GM19099 (cell line): ENCODE measurements around the gene SMC6.

Experiments
- POLR2A ChIP-seq: IDR thresholded peaks from 3 replicates; pipeline ENCODE4 v1.6.1; 2011; ENCODE audit warnings: low read depth; ENCODE audit not compliant: insufficient read length; ENCODE audit errors: extremely low read depth

SMC6 gene

DNA sequence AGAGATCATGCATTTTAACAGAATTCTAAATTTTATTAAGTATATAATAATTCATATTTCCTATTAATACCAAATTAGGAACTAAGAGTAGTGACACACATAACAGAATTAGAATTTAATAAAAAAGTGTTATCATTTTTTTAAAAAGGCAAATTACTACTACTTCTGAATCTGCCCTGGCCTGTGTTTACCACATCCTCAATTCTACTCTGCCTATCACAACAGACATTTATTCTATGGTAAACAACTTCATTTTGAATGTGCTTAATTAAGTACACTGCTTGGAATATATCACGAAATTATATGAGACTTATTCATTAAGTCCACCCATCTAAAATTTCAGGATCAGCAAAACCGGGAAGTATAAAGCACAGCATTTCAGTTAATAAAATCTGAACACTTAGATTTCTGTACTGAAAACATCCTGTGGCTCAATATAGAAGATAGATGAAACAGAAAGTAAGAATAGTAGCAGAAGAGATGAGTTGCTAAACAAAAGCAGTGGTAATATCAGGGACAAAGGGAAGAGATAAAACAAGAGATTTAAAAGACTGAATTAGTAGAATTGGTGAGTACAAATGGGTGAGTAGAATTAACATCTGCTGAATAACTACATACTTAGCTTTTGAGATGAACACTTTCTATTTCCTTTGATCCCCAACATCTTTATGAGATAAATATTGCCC is 3.7 kb downstream of the SMC6 start:
- no peak for TF ChIP-seq POLR2A

DNA sequence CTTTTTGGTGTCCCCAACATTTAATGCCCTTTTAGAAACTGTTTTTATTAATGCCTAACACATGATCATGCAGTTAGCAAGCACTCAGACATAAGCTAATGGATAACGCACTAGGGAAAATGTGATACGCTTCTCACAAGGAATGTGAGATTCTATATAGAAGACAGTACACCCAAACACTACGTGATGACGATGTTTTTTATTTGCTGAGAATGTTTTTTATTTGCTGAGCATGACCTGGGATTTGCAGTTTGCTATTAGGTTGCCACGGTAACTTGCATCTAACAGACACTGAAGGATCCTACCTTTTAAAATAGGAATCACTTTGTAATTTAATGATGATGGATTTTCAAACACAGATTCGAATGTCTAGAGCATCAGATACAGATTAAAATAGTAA is 4.9 kb downstream of the SMC6 start:
- TF ChIP-seq POLR2A = no peak

DNA sequence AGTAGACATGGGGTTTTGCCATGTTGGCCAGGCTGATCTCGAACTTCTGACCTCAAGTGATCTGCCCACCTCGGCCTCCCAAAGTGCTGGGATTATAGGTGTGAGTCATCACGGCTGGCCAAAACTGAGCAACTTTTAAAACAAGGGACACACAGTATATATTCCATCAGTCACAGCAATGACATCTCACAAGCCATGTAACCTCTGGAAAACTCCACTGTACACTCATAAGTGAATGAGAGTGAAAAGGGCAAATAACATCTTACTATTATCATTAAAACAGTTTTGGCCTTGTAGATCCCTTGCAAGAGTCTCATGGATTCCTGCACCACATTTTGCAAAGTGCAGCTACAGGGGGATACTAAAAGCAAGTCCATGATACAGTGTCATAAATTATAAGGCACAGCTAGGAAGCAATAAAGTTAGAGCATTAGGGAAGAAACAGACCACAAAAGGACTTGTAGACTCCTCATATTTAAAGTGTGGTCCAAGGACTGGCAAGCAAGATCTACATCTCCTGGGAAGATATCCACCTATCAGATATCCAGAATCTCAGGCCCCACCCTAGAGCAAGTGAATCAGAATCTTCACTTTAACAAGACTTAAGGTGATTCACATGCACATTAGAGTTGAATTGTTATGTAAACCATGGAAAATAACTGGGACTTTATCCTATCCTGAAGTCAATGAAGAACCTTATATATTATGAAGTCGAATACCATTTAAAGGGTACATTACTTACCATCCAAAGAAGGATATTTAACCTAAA is 5.7 kb downstream of the SMC6 start:
- no peak for TF ChIP-seq POLR2A

DNA sequence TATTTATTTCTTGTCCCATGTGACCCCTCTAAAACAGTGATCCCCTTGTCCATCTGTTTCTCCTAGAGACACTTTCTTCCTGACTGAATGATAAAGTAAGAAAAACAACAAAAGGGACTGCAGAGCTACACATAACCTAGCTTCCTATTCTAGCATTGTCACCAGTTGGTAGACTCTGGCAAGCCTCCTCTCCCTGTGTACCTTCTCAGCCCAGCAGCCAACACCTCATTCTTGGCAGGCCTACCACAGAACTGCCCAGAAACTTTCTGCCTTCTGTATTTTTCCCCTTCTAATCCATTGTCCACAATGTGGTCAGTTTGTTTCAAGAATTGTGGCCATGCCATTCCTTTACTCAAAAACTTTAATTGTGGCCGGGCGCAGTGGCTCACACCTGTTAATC is 13.4 kb downstream of the SMC6 start:
- no peak for TF ChIP-seq POLR2A

DNA sequence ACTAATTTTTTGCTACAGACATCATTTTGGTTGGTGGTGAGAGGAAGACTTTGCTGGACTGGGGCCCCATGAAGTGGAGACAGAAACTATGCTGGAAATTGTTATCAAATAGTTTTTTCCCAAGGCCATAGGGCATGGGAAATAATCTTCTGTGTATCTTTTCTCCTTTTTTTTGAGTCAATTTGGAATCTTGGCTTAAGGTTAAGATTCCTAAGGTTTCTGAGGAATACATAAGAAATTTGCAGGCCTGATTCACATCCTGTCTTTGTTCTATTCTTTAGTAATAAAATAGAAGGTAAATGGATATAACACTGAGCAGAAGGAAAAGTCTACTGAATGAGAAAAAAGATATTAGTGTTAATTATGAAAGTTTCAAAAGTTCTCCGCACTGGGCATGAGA is 16.6 kb downstream of the SMC6 start:
- TF ChIP-seq POLR2A = no peak

DNA sequence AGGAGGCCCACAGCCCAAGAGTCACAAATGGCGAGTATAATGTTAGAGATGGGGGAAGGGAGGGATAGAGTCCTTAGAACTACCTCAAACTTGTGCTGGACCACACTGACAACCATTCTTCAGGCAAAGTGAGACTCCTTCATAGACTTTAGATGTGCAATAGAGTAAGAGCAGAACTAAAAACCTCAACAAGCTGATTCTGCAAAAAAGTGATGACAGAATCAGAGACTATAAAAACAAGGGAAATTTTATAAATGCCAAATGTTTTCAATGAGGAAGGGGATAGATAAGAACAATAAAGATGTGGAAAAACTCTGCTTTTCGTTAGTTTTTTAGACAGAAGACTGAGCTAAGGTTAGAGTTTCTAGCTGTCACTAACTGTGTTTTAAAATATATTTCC is 17.7 kb downstream of the SMC6 start:
- no peak for TF ChIP-seq POLR2A

DNA sequence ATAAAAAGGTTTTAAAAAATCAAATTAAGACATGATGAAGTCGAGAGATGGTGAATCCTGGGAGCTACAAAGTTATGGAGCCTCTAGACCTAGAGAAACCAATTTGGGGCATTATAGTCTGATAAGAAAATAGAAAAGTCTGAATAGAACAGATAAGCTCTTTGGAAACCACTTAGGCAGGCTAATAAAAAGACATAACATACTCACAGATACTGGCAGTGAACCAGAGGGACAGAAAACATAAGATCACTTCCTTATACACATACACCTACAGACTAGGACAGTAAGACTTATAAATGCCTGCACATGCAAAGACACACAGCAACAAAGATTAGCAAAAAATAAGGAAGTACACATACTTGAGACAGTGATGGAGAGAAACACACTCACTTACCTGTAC is 20.0 kb downstream of the SMC6 start:
- TF ChIP-seq POLR2A = no peak

DNA sequence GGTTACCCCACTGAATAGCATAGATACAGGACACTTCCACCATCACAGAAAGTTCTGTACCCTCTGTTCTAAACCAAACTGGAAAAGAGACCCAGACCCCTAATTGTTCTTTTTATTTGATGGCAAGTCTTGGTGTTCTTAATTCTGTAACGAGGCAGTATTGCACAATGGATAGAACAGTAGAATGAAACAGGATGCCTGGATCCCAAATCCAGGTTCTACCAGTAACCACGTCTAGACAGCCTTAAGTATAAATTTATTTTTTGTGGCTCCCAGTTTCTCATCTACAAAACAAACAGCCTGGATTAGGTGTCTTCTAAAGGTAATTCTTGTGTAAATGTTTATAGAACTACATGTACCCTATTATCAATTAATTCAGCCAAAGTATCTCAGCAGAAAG is 23.7 kb downstream of the SMC6 start:
- TF ChIP-seq POLR2A = no peak

DNA sequence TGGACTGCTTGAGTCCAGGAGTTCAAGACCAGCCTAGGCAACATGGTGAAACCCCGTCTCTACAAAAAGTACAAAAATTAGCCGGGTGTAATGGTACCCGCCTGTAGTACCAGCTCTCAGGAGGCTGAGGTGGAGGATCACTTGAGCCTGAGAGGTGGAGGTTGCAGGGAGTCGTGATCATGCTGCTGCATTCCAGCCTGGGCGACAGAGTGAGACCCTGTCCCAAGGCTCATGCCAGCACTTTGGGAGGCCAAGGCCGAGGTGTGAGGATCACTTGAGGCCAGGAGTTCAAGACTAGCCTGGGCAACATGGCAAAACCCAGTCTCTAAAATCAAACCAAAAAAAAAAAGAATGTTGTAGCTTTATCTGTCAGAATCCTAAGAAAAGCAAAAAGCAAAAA is 25.4 kb downstream of the SMC6 start:
- no peak for TF ChIP-seq POLR2A

DNA sequence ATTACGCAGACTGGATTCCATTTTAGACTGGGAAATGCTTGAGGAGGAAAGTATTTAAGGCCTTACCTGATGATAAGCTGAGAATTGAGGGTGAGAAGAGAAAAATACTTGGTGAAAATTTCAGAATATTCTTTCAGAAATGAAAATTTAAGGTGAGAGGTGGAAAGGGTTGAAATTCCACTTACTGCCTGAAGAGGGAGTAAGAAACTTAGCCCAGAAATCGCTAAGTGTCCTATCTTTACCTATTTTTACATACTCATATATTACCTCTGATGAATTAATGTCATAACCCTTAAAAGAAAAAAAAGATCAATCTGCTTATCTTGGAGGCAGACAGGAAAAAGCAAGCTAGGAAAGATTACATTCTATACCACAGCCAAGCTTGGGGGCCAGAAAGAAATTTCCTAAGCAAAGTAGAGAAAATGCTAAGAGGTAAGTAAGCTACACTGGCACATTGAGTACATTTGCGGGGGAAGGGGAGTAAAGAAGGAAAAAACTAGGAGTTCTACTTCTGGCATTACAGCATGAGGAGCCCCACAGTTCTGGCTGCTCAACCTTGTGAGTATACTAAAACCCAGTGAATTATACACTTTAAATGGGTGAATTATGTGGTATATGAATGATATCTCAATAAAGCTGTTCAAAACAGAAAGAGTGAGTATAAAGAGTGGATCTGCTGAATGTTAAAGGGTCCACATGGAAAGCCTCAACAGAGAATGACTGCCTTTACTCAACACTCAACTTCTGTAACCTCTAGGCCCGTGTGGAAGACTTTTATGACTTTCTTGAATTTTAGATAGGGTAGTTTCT is 33.8 kb downstream of the SMC6 start:
- no peak for TF ChIP-seq POLR2A

DNA sequence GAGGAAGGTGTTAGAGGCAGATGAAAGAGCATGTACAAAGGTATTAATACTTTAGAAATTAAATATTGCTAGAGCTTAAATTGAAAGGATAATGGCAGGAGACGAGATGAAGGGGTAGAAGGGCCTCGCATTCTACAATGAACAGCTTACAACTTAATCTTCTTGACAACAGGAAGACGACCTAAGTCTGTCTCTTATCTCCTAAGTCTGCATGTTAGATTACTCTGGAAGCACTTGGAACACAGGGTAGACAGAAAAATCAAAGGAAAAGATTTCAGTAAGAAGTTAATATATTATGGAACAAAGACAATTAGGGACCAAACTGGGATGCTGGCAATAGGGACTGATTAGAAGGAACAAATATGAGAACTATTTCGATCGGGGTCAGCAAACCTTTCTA is 34.9 kb downstream of the SMC6 start:
- TF ChIP-seq POLR2A = no peak

DNA sequence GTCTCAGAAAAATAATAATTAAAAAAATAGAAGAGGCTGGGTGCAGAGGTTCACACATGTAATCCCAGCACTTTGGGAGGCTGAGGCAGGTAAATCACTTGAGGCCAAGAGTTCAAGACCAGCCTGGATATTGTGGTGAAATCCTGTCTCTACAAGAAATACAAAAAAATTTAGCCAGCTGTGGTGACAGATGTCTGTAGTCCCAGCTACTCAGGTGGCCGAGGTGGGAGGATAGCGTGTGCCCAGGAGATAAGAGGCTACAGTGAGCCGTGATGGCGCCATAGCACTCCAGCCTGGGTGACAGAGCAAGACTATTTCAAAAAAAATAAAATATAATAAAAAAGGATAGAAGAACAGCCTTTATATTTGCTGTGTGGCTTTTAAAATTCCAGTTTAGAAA is 35.9 kb downstream of the SMC6 start:
- TF ChIP-seq POLR2A = no peak

DNA sequence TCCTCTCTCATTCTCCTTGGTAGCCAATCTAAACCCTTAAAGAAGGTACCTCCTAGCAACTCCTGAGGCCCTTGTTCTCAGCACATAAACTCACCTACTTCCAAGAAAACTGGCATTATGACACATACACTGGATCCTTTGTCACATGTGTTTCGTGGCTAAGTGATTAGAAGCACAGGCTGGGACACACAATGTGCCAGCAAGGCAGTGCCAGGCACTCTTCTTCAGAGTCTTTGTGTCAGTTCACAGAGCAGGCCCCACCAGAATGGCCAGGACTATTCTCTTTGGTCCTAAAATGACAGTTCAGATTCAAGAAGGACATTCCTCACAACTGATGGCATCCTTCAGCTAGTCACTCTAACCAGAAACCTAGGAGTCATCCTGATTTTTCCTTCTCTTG is 40.3 kb downstream of the SMC6 start:
- no peak for TF ChIP-seq POLR2A

DNA sequence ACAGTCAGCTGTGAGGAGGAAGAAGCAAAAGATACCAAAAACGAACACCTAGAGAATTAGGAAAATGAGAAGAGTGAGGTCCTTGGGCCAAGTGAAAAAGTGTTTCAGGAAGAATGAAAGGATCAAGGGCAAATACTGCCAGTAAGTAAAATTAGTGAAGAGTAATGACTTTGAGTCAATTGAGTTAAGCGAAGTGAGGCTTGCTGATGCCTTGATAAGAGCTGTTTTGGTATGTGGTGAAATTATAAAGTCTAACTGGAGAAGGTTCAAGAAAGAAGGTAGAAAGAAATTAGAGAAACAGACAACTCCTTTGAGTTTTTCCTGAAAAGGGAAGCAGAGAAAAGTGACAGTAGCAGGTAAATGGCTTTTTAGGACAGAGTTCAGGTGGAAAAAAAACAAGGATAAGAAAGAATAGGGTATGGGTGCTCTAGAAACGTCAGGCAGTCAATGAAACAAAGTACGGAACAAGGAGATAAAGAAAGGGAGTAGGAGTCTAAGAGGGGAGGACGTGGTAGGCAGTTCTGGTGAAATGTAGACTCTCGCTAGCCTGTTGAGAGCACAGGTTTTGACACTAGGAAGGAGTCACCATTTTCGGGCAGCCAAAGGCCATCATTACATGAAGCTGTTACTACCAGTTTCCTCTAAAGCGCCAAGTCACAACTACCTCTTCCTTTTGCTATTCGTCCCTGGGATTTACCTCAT is 42.9 kb downstream of the SMC6 start:
- TF ChIP-seq POLR2A = no peak

DNA sequence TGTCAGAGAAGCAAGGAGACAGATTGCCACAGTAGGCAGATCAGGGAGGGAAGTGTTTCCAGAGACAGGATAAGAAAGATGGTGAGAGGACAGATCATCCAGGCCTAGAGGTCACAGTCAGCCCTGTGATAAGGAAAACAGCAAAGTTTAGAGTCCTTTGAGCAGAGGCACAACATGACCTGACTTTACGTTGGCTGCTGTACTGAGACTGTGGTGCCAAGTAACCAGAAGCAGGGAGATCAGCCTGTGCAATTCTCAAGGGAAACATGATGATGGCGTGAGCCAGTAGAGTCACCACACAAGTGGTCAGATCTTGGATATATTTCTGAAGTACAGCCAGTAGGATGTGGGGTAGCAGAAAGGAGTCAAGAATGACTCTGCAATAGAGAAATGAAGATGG is 43.7 kb downstream of the SMC6 start:
- no peak for TF ChIP-seq POLR2A
